H1 (cell line): ENCODE measurements around the gene ACAD9. TPM values are rescaled to one million over a fixed set of nuclear protein-coding genes. Genes with fewer than 3 reads are reported as not detected.

Experiments
- CBX8 ChIP-seq: fragments of 300-800, 300-1000 bp; sonication (generic); IDR thresholded peaks from 2 replicates; pipeline ENCODE4 v1.7.1; 2016; ENCODE audit warnings: low read depth, low read length, borderline replicate concordance
- ZNF274 ChIP-seq: IDR thresholded peaks from 2 replicates; pipeline ENCODE4 v1.7.0; 2012; ENCODE audit warnings: low read length, borderline replicate concordance; ENCODE audit errors: extremely low read depth
- polyA plus RNA-seq, 7 experiments: library from polyadenylated mRNA; depleted of rRNA in 3 of 7; stranded (reverse) in 5 of 7; unstranded in 2 of 7; fragments of >200 nt in 5 of 7; fragments of 200-250 nt in 2 of 7; gene quantifications; 1 replicate in 5 of 7; 2 replicates in 1 of 7; 4 replicates in 1 of 7; pipeline versions ENCODE4 v1.2.1 to v1.2.3, GENCODE V29; 2011 to 2013; ENCODE audit warnings: missing spikeins in 2 of 7, mixed read lengths in 2 of 7
- total RNA-seq: library from RNA; stranded (reverse); fragmentation: NEBNext Ultra II Directional; extraction: Animal tissue kit (Norgen Biotek cat#: 25700); gene quantifications from 2 replicates; pipeline ENCODE4 v1.2.1, GENCODE V29; 2021
- TF ChIP-seq, protein P1 (sequence below): IDR thresholded peaks from 2 replicates; pipeline ENCODE4 v1.6.1; 2012; ENCODE audit warnings: low read length, inconsistent platforms

The ACAD9 gene
- total and polyA plus RNA-seq, 2 of the 8 experiments (the other 6 are each of a cell fraction or from before 2014, with no cell fraction given), result 27.5 to 28.9 TPM

DNA sequence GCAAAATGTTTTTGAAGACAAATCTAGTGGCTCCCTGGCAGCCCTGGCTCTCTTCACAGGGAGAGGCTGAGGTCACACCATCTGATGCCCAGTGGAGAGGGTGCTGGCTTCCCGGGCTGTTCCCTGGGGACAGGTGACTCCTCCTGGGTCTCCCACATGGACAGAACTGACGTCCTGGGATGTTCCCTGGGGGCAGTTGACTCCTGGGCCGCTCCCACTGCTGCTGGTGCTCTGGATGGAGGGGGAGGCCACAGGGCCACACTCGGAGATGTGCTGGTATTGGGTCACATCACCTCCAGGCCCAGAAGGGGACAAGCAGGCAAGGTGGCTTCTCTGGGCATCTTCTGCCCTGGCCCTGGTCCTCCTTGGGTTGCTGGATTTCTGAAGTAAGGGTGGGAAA, 27.8 kb upstream of the ACAD9 start (continued):
- TF ChIP-seq, protein P1, sequence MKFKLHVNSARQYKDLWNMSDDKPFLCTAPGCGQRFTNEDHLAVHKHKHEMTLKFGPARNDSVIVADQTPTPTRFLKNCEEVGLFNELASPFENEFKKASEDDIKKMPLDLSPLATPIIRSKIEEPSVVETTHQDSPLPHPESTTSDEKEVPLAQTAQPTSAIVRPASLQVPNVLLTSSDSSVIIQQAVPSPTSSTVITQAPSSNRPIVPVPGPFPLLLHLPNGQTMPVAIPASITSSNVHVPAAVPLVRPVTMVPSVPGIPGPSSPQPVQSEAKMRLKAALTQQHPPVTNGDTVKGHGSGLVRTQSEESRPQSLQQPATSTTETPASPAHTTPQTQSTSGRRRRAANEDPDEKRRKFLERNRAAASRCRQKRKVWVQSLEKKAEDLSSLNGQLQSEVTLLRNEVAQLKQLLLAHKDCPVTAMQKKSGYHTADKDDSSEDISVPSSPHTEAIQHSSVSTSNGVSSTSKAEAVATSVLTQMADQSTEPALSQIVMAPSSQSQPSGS, result no peak
- TF ChIP-seq ZNF274 (no peak), CBX8 (no peak)
